ENCODE data around the gene ALG2. TPM values are rescaled to one million over a fixed set of nuclear protein-coding genes. Genes with fewer than 3 reads are reported as not detected.
A peak's percentile ranks its signal among the peaks of the same experiment; 100 is the strongest.

ALG2 gene
- total RNA-seq, 2 donors from 2014 or later, result 47.0 to 64.4 TPM

GRCh38 chr9:99185934-99186333 lies 35.8 kb downstream of the ALG2 start:
- no peak for DNase-seq (ENCODE audit: low spot score)
- intact Hi-C loops (cut with DNase I), result loop anchor here (5.0 to 10.0 kb wide), 4 partner anchors 36 to 1409 kb away; partner anchors contain the start of genes ALG2 and SEC61B
- Histone ChIP-seq H3K4me3 (no peak overlapping the region), H3K27me3 (replicated peaks; ENCODE audit: insufficient read depth) (no peaks in the 10 kb centered on the region), H3K27ac (no peak overlapping the region), H3K36me3 (no peaks in the 10 kb centered on the region), H3K9me3 (no peaks in the 10 kb centered on the region), H3K4me1 (replicated peaks) (no peaks in the 10 kb centered on the region)
- WGBS, result 92% methylated on average over 5 of the region's 5 CpGs
- TF ChIP-seq POLR2AphosphoS5 (IDR thresholded peaks at IDR 0.05) (no peak), CTCF (IDR thresholded peaks at IDR 0.05) (no peak), POLR2A (IDR thresholded peaks at IDR 0.05) (no peak)

- 67% methylated on average over 5 of the region's 5 CpGs for WGBS
- Histone ChIP-seq H3K36me3 (no peaks in the 10 kb centered on the region), H3K4me3 (no peak overlapping the region), H3K27me3 (replicated peaks; ENCODE audit: insufficient read depth) (no peaks in the 10 kb centered on the region), H3K9me3 (no peaks in the 10 kb centered on the region), H3K27ac (no peak overlapping the region), H3K4me1 (replicated peaks) (no peaks in the 10 kb centered on the region)
- DNase-seq (ENCODE audit: low spot score), result no peak
- intact Hi-C loops (cut with DNase I), result loop anchor here (5.0 to 10.0 kb wide), 4 partner anchors 37 to 1410 kb away; partner anchors contain the start of genes ALG2 and SEC61B
- TF ChIP-seq POLR2A (IDR thresholded peaks at IDR 0.05), result no peak
- no peak for TF ChIP-seq POLR2AphosphoS5 (IDR thresholded peaks at IDR 0.05)
- no peak for TF ChIP-seq CTCF (IDR thresholded peaks at IDR 0.05)
Observed at GRCh38 chr9:99185348-99185632, 36.5 kb downstream of the ALG2 start.

- no peak overlapping the region for H3K4me3 ChIP-seq
- WGBS, result 24% methylated on average over 29 of the region's 29 CpGs
- no peak overlapping the region for H3K27ac ChIP-seq
- no peaks in the 10 kb centered on the region for H3K36me3 ChIP-seq
- intact Hi-C loops (cut with DNase I), result loop anchor here (5.0 to 10.0 kb wide), 4 partner anchors 38 to 1410 kb away; partner anchors contain the start of genes ALG2 and SEC61B
- TF ChIP-seq CTCF (IDR thresholded peaks at IDR 0.05), result peak; percentile 83 to 92 (median 87)
- TF ChIP-seq POLR2A (IDR thresholded peaks at IDR 0.05), result no peak
- TF ChIP-seq POLR2AphosphoS5 (IDR thresholded peaks at IDR 0.05), result peak; percentile 14
- no peaks in the 10 kb centered on the region for H3K27me3 ChIP-seq (replicated peaks; ENCODE audit: insufficient read depth)
- peak; percentile 82 for DNase-seq (ENCODE audit: low spot score)
- H3K9me3 ChIP-seq, result no peaks in the 10 kb centered on the region
- no peaks in the 10 kb centered on the region for H3K4me1 ChIP-seq (replicated peaks)
Observed at GRCh38 chr9:99184475-99185347, 37.0 kb downstream of the ALG2 start.

GRCh38 chr9:99184110-99184474 lies 37.6 kb downstream of the ALG2 start:
- TF ChIP-seq CTCF (IDR thresholded peaks at IDR 0.05) (no peak), POLR2A (IDR thresholded peaks at IDR 0.05) (no peak), POLR2AphosphoS5 (IDR thresholded peaks at IDR 0.05) (no peak)
- intact Hi-C loops (cut with DNase I), result loop anchor here (10.0 kb wide), 2 partner anchors 1141 to 1411 kb away; no protein-coding TSS in a partner anchor
- Histone ChIP-seq H3K4me1 (replicated peaks) (no peaks in the 10 kb centered on the region), H3K36me3 (no peaks in the 10 kb centered on the region), H3K4me3 (no peak overlapping the region), H3K27ac (no peak overlapping the region), H3K27me3 (replicated peaks; ENCODE audit: insufficient read depth) (no peaks in the 10 kb centered on the region), H3K9me3 (no peaks in the 10 kb centered on the region)
- DNase-seq (ENCODE audit: low spot score), result no peak
- WGBS, result 53% methylated on average over 10 of the region's 10 CpGs

- TF ChIP-seq POLR2AphosphoS5 (IDR thresholded peaks at IDR 0.05) (no peak), CTCF (IDR thresholded peaks at IDR 0.05) (no peak), POLR2A (IDR thresholded peaks at IDR 0.05) (no peak)
- Histone ChIP-seq H3K9me3 (no peaks in the 10 kb centered on the region), H3K27me3 (replicated peaks; ENCODE audit: insufficient read depth) (no peaks in the 10 kb centered on the region), H3K4me1 (replicated peaks) (no peaks in the 10 kb centered on the region), H3K4me3 (no peak overlapping the region), H3K27ac (no peak overlapping the region), H3K36me3 (no peaks in the 10 kb centered on the region)
- DNase-seq (ENCODE audit: low spot score), result no peak
- 93% methylated on average over 3 of the region's 3 CpGs for WGBS
- intact Hi-C loops (cut with DNase I), result loop anchor here (10.0 kb wide), 2 partner anchors 1141 to 1411 kb away; no protein-coding TSS in a partner anchor
Observed at GRCh38 chr9:99183616-99184015, 38.1 kb downstream of the ALG2 start.
